Skeletal muscle tissue (tissue), 4 donors: Measurements from ENCODE around the gene ARHGAP26. TPM values are rescaled to one million over a fixed set of nuclear protein-coding genes. Genes with fewer than 3 reads are reported as not detected.

Experiments used
- H3K27ac ChIP-seq: one replicate; pipeline ENCODE4 v1.7.0; 2013; ENCODE audit warnings: mild to moderate bottlenecking, low read depth, low read length, inconsistent platforms
- H3K27me3 ChIP-seq, 3 donors: one replicate each; pipeline ENCODE4 v1.7.0; 2013; ENCODE audit warnings: low read length in 3 of 3; ENCODE audit not compliant: control insufficient read depth in 3 of 3, insufficient read depth in 3 of 3
- H3K36me3 ChIP-seq, 3 donors: one replicate each; pipeline ENCODE4 v1.7.0; 2013; ENCODE audit warnings: low read length in 3 of 3; ENCODE audit not compliant: control insufficient read depth in 3 of 3, insufficient read depth in 3 of 3
- H3K4me1 ChIP-seq, 3 donors: one replicate each; pipeline ENCODE4 v1.7.0; 2013; ENCODE audit warnings: low read length in 3 of 3, mild to moderate bottlenecking in 3 of 3; ENCODE audit not compliant: control insufficient read depth in 3 of 3, insufficient read depth in 3 of 3
- H3K4me3 ChIP-seq, 3 donors: one replicate each; pipeline ENCODE4 v1.7.0; 2013; ENCODE audit warnings: low read length in 3 of 3
- H3K9ac ChIP-seq, 3 donors: one replicate each; pipeline ENCODE4 v1.7.0; 2013; ENCODE audit warnings: low read length in 3 of 3, mild to moderate bottlenecking in 3 of 3, moderate library complexity in 2 of 3, low read depth in 1 of 3
- H3K9me3 ChIP-seq, 3 donors: one replicate each; pipeline ENCODE4 v1.7.0; 2013; ENCODE audit warnings: low read length in 3 of 3; ENCODE audit not compliant: control insufficient read depth in 3 of 3
- total RNA-seq: library from RNA; depleted of rRNA; stranded (reverse); fragments of >200 nt; gene quantifications from one replicate; pipeline ENCODE4 v1.2.3, GENCODE V29; 2014
- donor health status: Osteomylitis.

ARHGAP26 gene
- total RNA-seq, 1 donor from 2014 or later: 28.7 TPM

DNA sequence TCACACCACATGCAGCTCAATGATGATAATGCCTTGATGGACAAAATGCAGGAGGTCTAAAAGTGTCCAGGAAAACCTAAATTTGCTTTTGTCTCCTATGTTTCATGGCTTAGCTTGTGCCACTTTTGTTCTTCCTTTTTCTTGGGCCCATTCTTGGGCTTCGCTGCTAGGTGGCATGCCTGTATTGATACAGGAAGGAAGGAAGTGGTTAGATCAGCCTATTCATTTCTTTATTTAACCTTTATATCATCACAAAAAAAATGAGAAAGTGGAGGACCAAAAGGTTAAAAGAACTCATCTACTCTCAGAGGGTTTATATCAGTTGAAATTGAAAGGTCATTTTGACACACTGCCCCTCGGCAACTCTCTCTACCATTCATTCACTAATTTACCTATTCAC is 260.2 kb downstream of the ARHGAP26 start:
- Histone ChIP-seq H3K27ac (no peak overlapping the region), H3K4me1 (peaks cover 26 to 37% (median 34%) of the 10 kb centered on the region in 3 donors), H3K4me3 (no peak overlapping the region), H3K27me3 (no peaks in the 10 kb centered on the region), H3K36me3 (no peaks in the 10 kb centered on the region), H3K9me3 (no peaks in the 10 kb centered on the region), H3K9ac (no peak overlapping the region)

GRCh38 chr5:143031781-143032580 is 261.8 kb downstream of the ARHGAP26 start:
- Histone ChIP-seq H3K4me1 (peaks cover 22 to 25% (median 24%) of the 10 kb centered on the region in 3 donors), H3K9ac (peak overlapping the region; percentile 37 to 54 (median 42)), H3K4me3 (no peak overlapping the region), H3K27ac (peak overlapping the region; percentile 72), H3K27me3 (no peaks in the 10 kb centered on the region), H3K9me3 (no peaks in the 10 kb centered on the region), H3K36me3 (no peaks in the 10 kb centered on the region)

DNA sequence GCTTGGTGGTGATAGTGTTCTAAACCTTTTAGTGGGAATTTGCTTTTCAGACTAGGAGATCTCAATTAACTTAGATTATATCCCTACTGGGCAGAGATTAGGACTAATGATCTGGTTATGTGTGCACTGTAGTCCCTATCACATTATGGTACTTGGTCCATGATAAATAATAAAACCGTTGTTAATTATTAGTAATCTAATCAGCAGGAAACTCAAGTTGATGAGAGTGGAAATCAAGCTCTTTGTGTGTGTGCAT is 262.3 kb downstream of the ARHGAP26 start:
- no peaks in the 10 kb centered on the region for H3K36me3 ChIP-seq
- H3K27ac ChIP-seq: peak overlapping the region; percentile 72
- H3K9me3 ChIP-seq: no peaks in the 10 kb centered on the region
- no peaks in the 10 kb centered on the region for H3K27me3 ChIP-seq
- H3K4me3 ChIP-seq: no peak overlapping the region
- H3K9ac ChIP-seq: peak overlapping the region; percentile 21 to 54 (median 42)
- peaks cover 22 to 25% (median 24%) of the 10 kb centered on the region in 3 donors for H3K4me1 ChIP-seq

DNA sequence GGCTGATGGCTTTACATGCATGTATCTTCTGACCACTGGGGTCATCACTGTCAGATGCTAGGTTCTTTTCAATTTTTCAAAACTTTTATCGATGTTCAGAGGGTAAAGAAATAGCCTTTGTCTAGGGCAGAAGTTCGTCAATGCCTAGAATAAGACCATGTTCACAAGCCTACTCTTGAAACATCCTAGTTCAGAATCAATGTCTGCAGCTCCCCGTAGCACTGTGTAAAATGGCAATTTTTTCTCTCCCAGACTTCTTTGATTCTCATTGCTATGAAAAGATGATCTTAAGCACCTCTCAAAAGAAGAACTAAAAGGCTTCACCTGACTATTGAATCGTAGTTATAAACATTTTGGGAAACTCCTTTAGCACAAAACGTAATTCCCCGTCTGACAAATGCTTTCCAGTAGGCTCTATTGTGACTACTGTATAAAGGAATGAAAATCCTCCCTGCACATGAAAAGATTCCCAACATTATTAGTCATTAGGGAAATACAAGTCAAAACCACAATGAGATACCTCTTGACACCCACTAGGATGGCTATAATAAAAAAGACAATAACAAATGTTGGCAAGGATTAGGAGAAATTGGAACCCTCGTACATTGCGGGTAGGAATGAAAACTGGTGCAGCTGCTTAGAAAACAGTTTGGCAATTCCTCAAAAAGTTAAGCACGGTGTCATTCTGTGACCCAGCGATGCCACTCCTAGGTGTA is 263.5 kb downstream of the ARHGAP26 start:
- H3K36me3 ChIP-seq: no peaks in the 10 kb centered on the region
- H3K9ac ChIP-seq: peak overlapping the region in 1 of 3 donors; percentile 12
- peak overlapping the region in 1 of 3 donors; percentile 19 for H3K4me3 ChIP-seq
- H3K4me1 ChIP-seq: peaks cover 22 to 25% (median 24%) of the 10 kb centered on the region in 3 donors
- H3K27ac ChIP-seq: peak overlapping the region; percentile 11
- no peaks in the 10 kb centered on the region for H3K9me3 ChIP-seq
- no peaks in the 10 kb centered on the region for H3K27me3 ChIP-seq

GRCh38 chr5:143036146-143036927 is 266.2 kb downstream of the ARHGAP26 start:
- Histone ChIP-seq H3K27me3 (no peaks in the 10 kb centered on the region), H3K4me1 (peaks cover 19 to 24% (median 22%) of the 10 kb centered on the region in 3 donors), H3K9me3 (no peaks in the 10 kb centered on the region), H3K27ac (no peak overlapping the region), H3K4me3 (no peak overlapping the region), H3K36me3 (no peaks in the 10 kb centered on the region), H3K9ac (no peak overlapping the region)

- peaks cover 0 to 3% (median 0%) of the 10 kb centered on the region in 3 donors for H3K36me3 ChIP-seq
- H3K27ac ChIP-seq: no peak overlapping the region
- peaks cover 17 to 24% (median 23%) of the 10 kb centered on the region in 3 donors for H3K4me1 ChIP-seq
- no peak overlapping the region for H3K9ac ChIP-seq
- no peaks in the 10 kb centered on the region for H3K27me3 ChIP-seq
- H3K4me3 ChIP-seq: no peak overlapping the region
- no peaks in the 10 kb centered on the region for H3K9me3 ChIP-seq
These were observed 266.9 kb downstream of the ARHGAP26 start for GRCh38 chr5:143037071-143037470.

GRCh38 chr5:143037708-143038107 is 267.5 kb downstream of the ARHGAP26 start:
- Histone ChIP-seq H3K9ac (no peak overlapping the region), H3K27ac (no peak overlapping the region), H3K36me3 (peaks cover 0 to 3% (median 0%) of the 10 kb centered on the region in 3 donors), H3K27me3 (no peaks in the 10 kb centered on the region), H3K4me1 (peaks cover 14 to 24% (median 23%) of the 10 kb centered on the region in 3 donors), H3K4me3 (no peak overlapping the region), H3K9me3 (no peaks in the 10 kb centered on the region)

GRCh38 chr5:143040622-143041021 is 270.4 kb downstream of the ARHGAP26 start:
- peaks cover 0 to 3% (median 0%) of the 10 kb centered on the region in 3 donors for H3K36me3 ChIP-seq
- no peak overlapping the region for H3K4me3 ChIP-seq
- H3K4me1 ChIP-seq: peaks cover 15 to 21% (median 17%) of the 10 kb centered on the region in 3 donors
- no peaks in the 10 kb centered on the region for H3K27me3 ChIP-seq
- no peak overlapping the region for H3K9ac ChIP-seq
- no peaks in the 10 kb centered on the region for H3K9me3 ChIP-seq
- peak overlapping the region; percentile 98 for H3K27ac ChIP-seq

DNA sequence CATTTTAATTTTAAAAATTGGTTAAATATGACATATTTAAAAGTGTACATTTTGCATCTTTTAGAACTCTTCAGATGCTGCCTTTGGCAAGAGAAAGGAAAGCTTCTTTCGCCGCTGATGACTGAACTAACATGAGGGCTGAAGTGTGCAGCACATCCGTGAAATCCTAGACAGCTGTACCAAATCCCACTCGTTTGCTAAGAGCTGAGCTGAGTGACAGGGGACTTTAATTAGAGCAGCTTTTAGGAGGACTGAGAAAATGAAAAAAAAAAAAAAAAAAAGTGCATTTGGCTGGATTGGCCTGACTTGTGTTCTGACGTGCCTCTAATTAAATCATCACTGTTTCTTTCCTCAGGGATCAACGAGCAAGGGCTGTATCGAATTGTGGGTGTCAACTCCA is 271.3 kb downstream of the ARHGAP26 start:
- no peaks in the 10 kb centered on the region for H3K27me3 ChIP-seq
- peak overlapping the region; percentile 36 to 65 (median 63) for H3K9ac ChIP-seq
- peak overlapping the region; percentile 98 for H3K27ac ChIP-seq
- peak overlapping the region in 2 of 3 donors; percentile 17 to 53 for H3K4me3 ChIP-seq
- H3K4me1 ChIP-seq: peaks cover 15 to 21% (median 17%) of the 10 kb centered on the region in 3 donors
- H3K9me3 ChIP-seq: no peaks in the 10 kb centered on the region
- peaks cover 0 to 3% (median 0%) of the 10 kb centered on the region in 3 donors for H3K36me3 ChIP-seq
